Lung (tissue), 12 donors: ENCODE measurements around the gene NTSR2. TPM values are rescaled to one million over a fixed set of nuclear protein-coding genes. Genes with fewer than 3 reads are reported as not detected.

ENCODE experiments used
- ATAC-seq: fragments of 200-7000 bp; cut with Tn5 transposase; one replicate; pipeline ENCODE4 v1.9.1; 2020; ENCODE audit warnings: moderate number of reproducible peaks; ENCODE audit not compliant: insufficient read depth, low FRiP score
- DNase-seq, 3 donors: peaks; one replicate each; pipeline ENCODE4 v3.0.0-alpha.2; 2013 to 2017
- H3K27ac ChIP-seq, 2 donors: one replicate each; pipeline ENCODE4 v1.5.1; 2013; ENCODE audit warnings: mild to moderate bottlenecking in 2 of 2, moderate library complexity in 2 of 2, control low read depth in 1 of 2, inconsistent platforms in 1 of 2, low read depth in 1 of 2, low read length in 1 of 2
- H3K27me3 ChIP-seq, 3 donors: one replicate each; pipeline ENCODE4 v1.5.1; 2013; ENCODE audit warnings: low read length in 2 of 3; ENCODE audit not compliant: control insufficient read depth in 3 of 3, insufficient read depth in 3 of 3
- H3K36me3 ChIP-seq, 4 donors: one replicate each; pipeline ENCODE4 v1.5.1; 2013; ENCODE audit warnings: low read length in 4 of 4, mild to moderate bottlenecking in 1 of 4, moderate library complexity in 1 of 4; ENCODE audit not compliant: control insufficient read depth in 4 of 4, insufficient read depth in 4 of 4
- H3K4me1 ChIP-seq, 5 donors: one replicate each; pipeline ENCODE4 v1.5.1; 2013; ENCODE audit warnings: low read length in 5 of 5, mild to moderate bottlenecking in 2 of 5, moderate library complexity in 1 of 5; ENCODE audit not compliant: control insufficient read depth in 5 of 5, insufficient read depth in 5 of 5
- H3K4me3 ChIP-seq: one replicate; pipeline ENCODE4 v1.5.1; 2013; ENCODE audit warnings: mild to moderate bottlenecking, control low read depth, moderate library complexity
- H3K9ac ChIP-seq, 2 donors: one replicate each; pipeline ENCODE4 v1.5.1; 2013; ENCODE audit warnings: low read length in 2 of 2, control low read depth in 1 of 2; ENCODE audit not compliant: insufficient read depth in 1 of 2
- H3K9me3 ChIP-seq, 4 donors: one replicate each; pipeline ENCODE4 v1.5.1; 2013; ENCODE audit warnings: low read length in 3 of 4, mild to moderate bottlenecking in 1 of 4, moderate library complexity in 1 of 4; ENCODE audit not compliant: control insufficient read depth in 4 of 4, insufficient read depth in 3 of 4
- whole genome bisulfite sequencing, 2 donors: extraction: QIAGEN DNeasy Blood & Tissue Kit; methylation state at CpG; one replicate each; pipeline ENCODE4 v1.1.7; 2013; 5-methylcytosine and 5-hydroxymethylcytosine counted together
- polyA plus RNA-seq, 2 donors: library from polyadenylated mRNA; stranded (reverse); fragments of 200-250 nt; gene quantifications; one replicate each; pipeline ENCODE4 v1.2.1, GENCODE V29; 2013
- total RNA-seq, 2 donors: library from RNA; depleted of rRNA in 1 of 2; stranded (reverse); fragments of >200 nt in 1 of 2; gene quantifications; one replicate each; pipeline ENCODE4 v1.2.1, GENCODE V29; 2014 to 2021
- TF ChIP-seq, protein P1 (sequence below): IDR thresholded peaks from 2 replicates; pipeline ENCODE4 v1.5.1; 2012; ENCODE audit warnings: mild to moderate bottlenecking; ENCODE audit errors: control extremely low read depth, extremely low read depth
- donor health status: control.
- donor health status: control.
- donor health status: Bipolar disorder and iron deficiency.
- donor health status: healthy.
- donor health status: DM: yes; HTN: yes; CAD: no.

The NTSR2 gene
- total and polyA plus RNA-seq, 4 donors, result not detected

GRCh38 chr2:11699686-11700670 is 30.0 kb upstream of the NTSR2 start:
- TF ChIP-seq, protein P1, sequence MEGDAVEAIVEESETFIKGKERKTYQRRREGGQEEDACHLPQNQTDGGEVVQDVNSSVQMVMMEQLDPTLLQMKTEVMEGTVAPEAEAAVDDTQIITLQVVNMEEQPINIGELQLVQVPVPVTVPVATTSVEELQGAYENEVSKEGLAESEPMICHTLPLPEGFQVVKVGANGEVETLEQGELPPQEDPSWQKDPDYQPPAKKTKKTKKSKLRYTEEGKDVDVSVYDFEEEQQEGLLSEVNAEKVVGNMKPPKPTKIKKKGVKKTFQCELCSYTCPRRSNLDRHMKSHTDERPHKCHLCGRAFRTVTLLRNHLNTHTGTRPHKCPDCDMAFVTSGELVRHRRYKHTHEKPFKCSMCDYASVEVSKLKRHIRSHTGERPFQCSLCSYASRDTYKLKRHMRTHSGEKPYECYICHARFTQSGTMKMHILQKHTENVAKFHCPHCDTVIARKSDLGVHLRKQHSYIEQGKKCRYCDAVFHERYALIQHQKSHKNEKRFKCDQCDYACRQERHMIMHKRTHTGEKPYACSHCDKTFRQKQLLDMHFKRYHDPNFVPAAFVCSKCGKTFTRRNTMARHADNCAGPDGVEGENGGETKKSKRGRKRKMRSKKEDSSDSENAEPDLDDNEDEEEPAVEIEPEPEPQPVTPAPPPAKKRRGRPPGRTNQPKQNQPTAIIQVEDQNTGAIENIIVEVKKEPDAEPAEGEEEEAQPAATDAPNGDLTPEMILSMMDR, result no peak
- Histone ChIP-seq H3K4me3 (no peak overlapping the region), H3K9ac (no peak overlapping the region), H3K4me1 (peaks cover 0 to 16% (median 4%) of the 10 kb centered on the region in 5 donors), H3K9me3 (no peaks in the 10 kb centered on the region), H3K27ac (no peak overlapping the region), H3K36me3 (no peaks in the 10 kb centered on the region), H3K27me3 (no peaks in the 10 kb centered on the region)
- no peak for ATAC-seq
- 78 to 81% methylated on average over 9 of the region's 9 CpGs for WGBS, 2 donors
- no peak for DNase-seq

DNA sequence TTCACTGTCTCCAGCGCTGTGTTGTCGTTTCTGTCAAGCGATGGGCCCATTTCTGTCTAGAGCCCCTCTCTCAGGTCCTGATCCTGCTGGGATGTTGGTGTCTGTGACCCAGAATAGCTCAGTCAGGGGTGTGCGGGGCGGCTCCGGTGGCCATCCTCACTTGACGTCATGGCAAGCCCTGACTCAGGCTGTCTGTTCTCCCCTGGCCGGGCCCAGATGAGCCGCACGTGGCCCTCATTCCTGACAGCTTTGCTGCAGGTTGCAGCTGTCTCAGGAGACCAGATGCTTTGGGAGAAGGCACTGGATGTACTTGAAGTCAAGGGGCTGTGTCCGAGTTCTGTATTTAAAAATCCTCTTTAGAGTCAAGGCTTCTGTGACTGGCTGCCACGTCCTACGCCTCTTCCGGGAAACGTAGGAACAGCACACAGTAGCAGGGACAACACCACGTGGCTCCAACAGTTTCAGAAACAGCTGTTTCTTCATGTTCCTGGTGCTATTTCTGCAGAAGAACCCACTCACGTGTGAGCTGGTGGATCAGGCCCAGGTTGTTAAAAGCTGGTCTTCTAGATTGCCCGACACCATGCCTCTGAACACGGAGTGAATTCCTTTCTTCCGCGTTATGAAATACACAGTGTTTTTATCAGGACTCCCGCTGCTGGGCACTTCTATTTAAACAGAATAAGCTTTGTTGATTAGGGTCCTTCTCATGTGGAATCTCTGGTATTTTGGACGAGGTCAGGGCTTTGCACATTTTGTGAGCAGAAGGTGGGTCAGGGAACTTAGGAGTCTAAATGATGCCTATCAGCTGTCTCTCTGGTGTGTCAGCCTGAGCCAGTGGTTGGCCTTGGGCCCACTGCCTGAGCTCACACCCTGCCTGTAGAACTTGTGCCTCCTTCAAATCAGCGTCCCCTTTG is 28.3 kb upstream of the NTSR2 start:
- DNase-seq (peak; percentile 26 to 70 (median 56)), ATAC-seq (no peak)
- no peak overlapping the region for H3K9ac ChIP-seq
- H3K36me3 ChIP-seq, result no peaks in the 10 kb centered on the region
- 68 to 70% methylated on average over 24 of the region's 24 CpGs for WGBS, 2 donors
- no peaks in the 10 kb centered on the region for H3K9me3 ChIP-seq
- TF ChIP-seq, protein P1, result no peak
- H3K27ac ChIP-seq, result peak overlapping the region; percentile 35 to 57
- H3K27me3 ChIP-seq, result no peaks in the 10 kb centered on the region
- peaks cover 0 to 17% (median 4%) of the 10 kb centered on the region in 5 donors for H3K4me1 ChIP-seq
- H3K4me3 ChIP-seq, result no peak overlapping the region

DNA sequence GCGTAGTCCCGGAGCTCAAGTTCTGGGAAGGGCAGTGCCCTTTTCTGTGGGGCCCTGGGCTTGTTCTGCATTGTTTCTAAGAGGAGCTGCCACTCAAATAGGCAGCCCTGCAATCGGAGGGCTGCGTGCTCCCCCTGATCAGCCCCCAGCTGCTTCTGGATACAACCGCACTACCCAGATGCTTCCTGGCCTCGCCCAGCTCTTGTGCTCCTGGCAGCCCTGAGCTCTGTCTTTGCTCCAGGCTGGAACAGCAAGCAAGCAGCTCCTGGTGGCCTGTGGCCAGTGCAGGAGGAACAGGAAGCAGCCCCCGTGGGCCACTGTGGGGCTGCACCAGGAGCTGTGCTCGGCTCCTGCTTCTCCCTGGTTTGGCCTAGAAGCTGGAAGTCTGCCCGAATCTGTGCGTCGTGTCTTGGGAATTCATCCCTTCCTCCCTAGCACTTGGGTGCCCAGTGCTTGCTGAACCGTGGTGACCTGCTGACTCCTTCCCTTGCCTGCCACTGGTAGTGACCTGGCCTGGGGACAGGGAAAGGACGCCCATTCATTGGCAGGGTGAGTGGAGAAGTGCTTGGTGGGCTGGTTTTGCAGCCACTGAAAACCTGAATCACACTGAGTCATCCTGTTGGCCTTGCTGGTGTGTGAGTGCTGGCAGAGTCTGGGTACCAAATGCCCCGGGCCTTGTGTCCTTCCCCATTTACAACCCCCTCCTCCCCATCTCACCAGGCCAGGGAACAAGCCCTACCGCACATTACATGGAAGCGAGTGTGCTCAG is 27.3 kb upstream of the NTSR2 start:
- no peak for ATAC-seq
- no peaks in the 10 kb centered on the region for H3K36me3 ChIP-seq
- peaks cover 0 to 19% (median 4%) of the 10 kb centered on the region in 5 donors for H3K4me1 ChIP-seq
- WGBS, 2 donors, result 19 to 33% methylated on average over 15 to 16 of the region's 16 CpGs
- peak; percentile 26 to 47 (median 30) for DNase-seq
- H3K9me3 ChIP-seq, result no peaks in the 10 kb centered on the region
- no peaks in the 10 kb centered on the region for H3K27me3 ChIP-seq
- TF ChIP-seq, protein P1, result no peak
- peak overlapping the region; percentile 35 to 57 for H3K27ac ChIP-seq
- no peak overlapping the region for H3K4me3 ChIP-seq
- H3K9ac ChIP-seq, result no peak overlapping the region
